K562 (cell line): ENCODE data around the gene OMP. TPM values are rescaled to one million over a fixed set of nuclear protein-coding genes. Genes with fewer than 3 reads are reported as not detected.

ENCODE experiments used
- ATF4 ChIP-seq: fragments of 450-650 bp; formaldehyde crosslinking; IDR thresholded peaks from 2 replicates; pipeline ENCODE4 v1.4.0; 2022; ENCODE audit warnings: mild to moderate bottlenecking, moderate library complexity
- CGGBP1 ChIP-seq: fragments of 250-450 bp; sonication (Bioruptor Pico); IDR thresholded peaks from 2 replicates; pipeline ENCODE4 v1.9.0; 2021; ENCODE audit warnings: mild to moderate bottlenecking
- EGR1 ChIP-seq: fragments of 450-650 bp; conservative IDR thresholded peaks from 2 replicates; pipeline ENCODE4 v1.6.1; 2017; ENCODE audit warnings: mild to moderate bottlenecking
- ELF1 ChIP-seq: fragments of 200-800 bp; sonication (Bioruptor generic); IDR thresholded peaks from 2 replicates; pipeline ENCODE4 v1.6.1; 2016; ENCODE audit warnings: missing genetic modification characterization, missing compliant biosample characterization
- FOS ChIP-seq: IDR thresholded peaks from 3 replicates; pipeline ENCODE4 v1.6.1; 2011; ENCODE audit not compliant: insufficient read length; ENCODE audit errors: extremely low read depth
- GATAD2A ChIP-seq: fragments of 450-650 bp; IDR thresholded peaks from 2 replicates; pipeline ENCODE4 v1.6.1; 2017
- IRF1 ChIP-seq: sonication (generic); formaldehyde crosslinking; IDR thresholded peaks from 2 replicates; pipeline ENCODE4 v1.8.0; 2022; ENCODE audit warnings: missing genetic modification reagents, mild to moderate bottlenecking, borderline replicate concordance
- KAT7 ChIP-seq: sonication (generic); formaldehyde crosslinking; IDR thresholded peaks from 2 replicates; pipeline ENCODE4 v1.8.0; 2022; ENCODE audit warnings: missing genetic modification reagents, mild to moderate bottlenecking, borderline replicate concordance
- MBD1 ChIP-seq: fragments of 250-450 bp; sonication (Bioruptor Pico); IDR thresholded peaks from 2 replicates; pipeline ENCODE4 v1.8.0; 2022; ENCODE audit warnings: inconsistent platforms
- REST ChIP-seq, 2 experiments: fragments of 450-650 bp; formaldehyde crosslinking in 1 of 2; IDR thresholded peaks; 2 replicates each; pipeline versions ENCODE4 v1.4.0 to v1.6.1; 2014 to 2020; ENCODE audit warnings: mild to moderate bottlenecking in 2 of 2, borderline replicate concordance in 1 of 2, low read depth in 1 of 2
- SIRT6 ChIP-seq: IDR thresholded peaks from one replicate; pipeline ENCODE4 v1.6.1; 2012; ENCODE audit warnings: low read depth, mild to moderate bottlenecking, control low read depth, inconsistent platforms, low read length, moderate library complexity
- U2AF1 ChIP-seq: fragments of 200-400 bp; formaldehyde crosslinking; optimal IDR thresholded peaks from 2 replicates; pipeline ENCODE3; 2017; ENCODE audit warnings: mild to moderate bottlenecking, low read depth, low read length, moderate library complexity
- U2AF2 ChIP-seq: fragments of 200-400 bp; formaldehyde crosslinking; optimal IDR thresholded peaks from 2 replicates; pipeline ENCODE3; 2017; ENCODE audit warnings: low read depth, mild to moderate bottlenecking, low read length
- ZNF780A ChIP-seq: fragments of 250-450 bp; sonication (Bioruptor Pico); IDR thresholded peaks from 2 replicates; pipeline ENCODE4 v1.5.0; 2021; ENCODE audit warnings: mild to moderate bottlenecking
- polyA plus RNA-seq, 8 experiments: library from polyadenylated mRNA; depleted of rRNA in 4 of 8; stranded (reverse) in 5 of 8; unstranded in 3 of 8; fragments of >200 nt; fragmentation: Nextera tagmentation in 2 of 8; fragmentation: Illumina TruSeq in 1 of 8; extraction: Ambion mirVana in 2 of 8; extraction: Trizol in 1 of 8; gene quantifications; 2 replicates each; pipeline versions ENCODE4 v1.2.1 to v1.2.3, GENCODE V29; 2011 to 2014; ENCODE audit warnings: inconsistent platforms in 1 of 8, missing spikeins in 1 of 8
- total RNA-seq, 7 experiments: library from RNA; depleted of rRNA in 6 of 7; stranded (reverse); fragments of >200 nt in 6 of 7; fragmentation: Illumina TruSeq in 2 of 7; extraction: Trizol in 2 of 7; gene quantifications; 2 replicates each; pipeline versions ENCODE4 v1.2.1 to v1.2.3, GENCODE V29; 2011 to 2021; ENCODE audit warnings: low replicate concordance in 1 of 7

OMP gene
- total and polyA plus RNA-seq, 9 of the 15 experiments (the other 6 are each of a cell fraction or from before 2014, with no cell fraction given) = not detected

DNA sequence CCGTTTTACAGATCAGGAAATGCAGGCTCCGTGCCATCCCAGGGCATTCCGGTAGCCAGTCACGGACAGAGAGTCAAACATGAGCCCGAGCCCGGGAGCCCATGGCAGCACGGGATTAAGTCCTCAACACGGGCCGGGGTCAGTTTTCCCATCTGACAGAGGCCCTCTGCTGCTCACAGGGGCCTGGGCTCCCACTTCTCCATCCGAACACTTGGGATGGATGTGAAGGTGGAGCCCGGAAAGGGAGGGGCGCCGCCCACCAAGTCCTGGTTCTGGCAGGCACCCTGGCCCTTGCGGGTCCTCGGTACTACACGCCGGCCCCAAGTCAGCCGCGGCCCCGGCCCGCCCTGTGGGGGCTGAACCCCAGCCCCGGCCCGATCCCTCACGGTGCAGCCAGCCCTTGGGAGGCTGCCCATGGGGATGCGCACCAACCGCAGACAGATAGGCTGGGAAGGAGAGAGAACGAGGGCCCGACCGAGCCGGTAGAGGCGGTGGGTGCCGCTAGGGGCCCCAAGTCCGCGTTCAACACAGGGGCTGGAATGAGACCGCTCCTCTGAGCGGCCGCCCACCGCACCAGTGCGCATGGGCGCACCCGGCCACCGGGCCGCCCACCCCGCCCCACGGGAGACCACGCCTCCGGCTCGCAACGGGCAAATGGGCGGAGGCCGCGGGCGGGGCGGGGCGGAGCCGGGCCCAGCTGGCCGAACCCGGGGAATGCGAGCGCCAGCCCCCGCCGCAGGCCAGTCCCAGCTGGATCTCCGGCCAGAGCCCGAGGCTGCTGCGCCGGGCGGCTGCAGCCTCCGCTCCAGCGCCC lies 36.2 kb upstream of the OMP start, which contains the start of gene CAPN5 (continued):
- no peak for TF ChIP-seq SIRT6
- no peak for TF ChIP-seq U2AF1
- TF ChIP-seq MBD1 (CRISPR knock-in tag) = no peak
- TF ChIP-seq ZNF780A (CRISPR knock-in tag) = no peak
- peak; percentile 99 for TF ChIP-seq REST (IDR thresholded peaks at IDR 0.05; ENCODE audit: borderline replicate concordance)
- TF ChIP-seq REST (CRISPR knock-in tag; IDR thresholded peaks at IDR 0.05; ENCODE audit: low read depth) = no peak
- TF ChIP-seq U2AF2 = no peak
- no peak for TF ChIP-seq GATAD2A
- TF ChIP-seq ELF1 (tag) = no peak
- TF ChIP-seq IRF1 (CRISPR knock-in tag) = no peak
- no peak for TF ChIP-seq KAT7 (CRISPR knock-in tag)
- no peak for TF ChIP-seq EGR1
- TF ChIP-seq CGGBP1 (CRISPR knock-in tag) = no peak
- no peak for TF ChIP-seq ATF4 (CRISPR knock-in tag)
- TF ChIP-seq FOS = no peak
